Activated CD4-positive, alpha-beta T cell treated with anti-CD3 and anti-CD28 coated beads, Interleukin-2, amount 10 ng/mL, durations not matched to agents 7 days and 5 days (primary cell): ENCODE measurements around the gene SFXN5. TPM values are rescaled to one million over a fixed set of nuclear protein-coding genes. Genes with fewer than 3 reads are reported as not detected.

ENCODE experiments used
- CTCF ChIA-PET: fragments of 350-600 bp; sonication (Branson Sonifier 250); formaldehyde crosslinking; loops from one replicate; lab custom pipeline; 2021; ENCODE audit warnings: antibody characterized with exemption; lab: Charles Lee
- POLR2A ChIA-PET: fragments of 350-600 bp; sonication (Branson Sonifier 250); formaldehyde crosslinking; loops from one replicate; lab custom pipeline; 2021; ENCODE audit warnings: antibody characterized with exemption; lab: Charles Lee
- DNase-seq: peaks from one replicate; pipeline ENCODE4 v3.0.0-alpha.2; 2020
- H3K27ac Mint-ChIP-seq: one replicate; pipeline ENCODE4 v1.8.0; 2021; ENCODE audit warnings: mild to moderate bottlenecking, moderate library complexity, mixed read lengths
- H3K27me3 Mint-ChIP-seq: one replicate; pipeline ENCODE4 v1.8.0; 2021; ENCODE audit warnings: mixed read lengths
- H3K36me3 Mint-ChIP-seq: one replicate; pipeline ENCODE4 v1.8.0; 2021; ENCODE audit warnings: low read depth, mixed read lengths
- H3K4me1 Mint-ChIP-seq: one replicate; pipeline ENCODE4 v1.8.0; 2021; ENCODE audit warnings: mixed read lengths
- H3K4me3 Mint-ChIP-seq: one replicate; pipeline ENCODE4 v1.8.0; 2021; ENCODE audit warnings: mild to moderate bottlenecking, moderate library complexity, mixed read lengths
- H3K9me3 Mint-ChIP-seq: one replicate; pipeline ENCODE4 v1.8.0; 2021; ENCODE audit warnings: mixed read lengths
- total RNA-seq, 2 experiments: library from RNA; stranded (reverse); gene quantifications; one replicate each; pipeline ENCODE4 v1.2.3, GENCODE V29; 2021

Gene SFXN5
- total RNA-seq, 2 experiments from 2014 or later: 7.0 to 10.0 TPM

- no peaks in the 10 kb centered on the region for H3K36me3 Mint-ChIP-seq
- H3K27ac Mint-ChIP-seq: no peak overlapping the region
- no peak overlapping the region for H3K4me3 Mint-ChIP-seq
- no peaks in the 10 kb centered on the region for H3K9me3 Mint-ChIP-seq
- CTCF ChIA-PET: interaction anchor here (0.5 to 1.2 kb wide), 3 partner anchors 132 to 183 kb away, joined by 3 to 4 read pairs (median 4); no protein-coding TSS in a partner anchor
- POLR2A ChIA-PET: no interaction called here
- H3K4me1 Mint-ChIP-seq: no peaks in the 10 kb centered on the region
- H3K27me3 Mint-ChIP-seq: no peaks in the 10 kb centered on the region
- no peak for DNase-seq
Observed at GRCh38 chr2:72994991-72995380, 76.5 kb downstream of the SFXN5 start.

- Mint-ChIP-seq H3K9me3 (no peaks in the 10 kb centered on the region), H3K4me1 (no peaks in the 10 kb centered on the region), H3K27ac (no peak overlapping the region), H3K27me3 (no peaks in the 10 kb centered on the region), H3K4me3 (no peak overlapping the region), H3K36me3 (no peaks in the 10 kb centered on the region)
- DNase-seq: no peak
- POLR2A ChIA-PET: no interaction called here
- CTCF ChIA-PET: interaction anchor here (0.5 to 1.2 kb wide), 3 partner anchors 12 to 183 kb away, joined by 4 read pairs; no protein-coding TSS in a partner anchor
Observed at GRCh38 chr2:72994282-72994990, 77.1 kb downstream of the SFXN5 start.

GRCh38 chr2:72993933-72994280, 77.6 kb downstream of the SFXN5 start:
- H3K4me3 Mint-ChIP-seq: no peak overlapping the region
- no peaks in the 10 kb centered on the region for H3K9me3 Mint-ChIP-seq
- H3K4me1 Mint-ChIP-seq: no peaks in the 10 kb centered on the region
- DNase-seq: no peak
- H3K36me3 Mint-ChIP-seq: no peaks in the 10 kb centered on the region
- no peak overlapping the region for H3K27ac Mint-ChIP-seq
- no peaks in the 10 kb centered on the region for H3K27me3 Mint-ChIP-seq
- ChIA-PET CTCF (interaction anchor here (1.1 to 1.2 kb wide), 2 partner anchors 12 to 184 kb away, joined by 4 read pairs; no protein-coding TSS in a partner anchor), POLR2A (no interaction called here)

GRCh38 chr2:72993147-72993932, 78.2 kb downstream of the SFXN5 start:
- H3K27me3 Mint-ChIP-seq: no peaks in the 10 kb centered on the region
- no peaks in the 10 kb centered on the region for H3K9me3 Mint-ChIP-seq
- H3K4me3 Mint-ChIP-seq: no peak overlapping the region
- no peaks in the 10 kb centered on the region for H3K36me3 Mint-ChIP-seq
- DNase-seq: peak; percentile 59
- POLR2A ChIA-PET: no interaction called here
- H3K4me1 Mint-ChIP-seq: no peaks in the 10 kb centered on the region
- H3K27ac Mint-ChIP-seq: no peak overlapping the region
- CTCF ChIA-PET: interaction anchor here (1.1 to 1.2 kb wide), 2 partner anchors 13 to 184 kb away, joined by 4 read pairs; no protein-coding TSS in a partner anchor

GRCh38 chr2:72992734-72993102, 78.8 kb downstream of the SFXN5 start:
- ChIA-PET POLR2A (no interaction called here), CTCF (interaction anchor here (0.7 to 1.5 kb wide), 2 partner anchors 184 to 325 kb away, joined by 3 to 12 read pairs; no protein-coding TSS in a partner anchor)
- Mint-ChIP-seq H3K9me3 (no peaks in the 10 kb centered on the region), H3K36me3 (no peaks in the 10 kb centered on the region), H3K27ac (no peak overlapping the region), H3K27me3 (no peaks in the 10 kb centered on the region), H3K4me1 (no peaks in the 10 kb centered on the region), H3K4me3 (no peak overlapping the region)
- no peak for DNase-seq

GRCh38 chr2:72991980-72992733, 79.4 kb downstream of the SFXN5 start:
- Mint-ChIP-seq H3K4me1 (no peaks in the 10 kb centered on the region), H3K27ac (no peak overlapping the region), H3K36me3 (no peaks in the 10 kb centered on the region), H3K4me3 (no peak overlapping the region), H3K9me3 (no peaks in the 10 kb centered on the region), H3K27me3 (no peaks in the 10 kb centered on the region)
- POLR2A ChIA-PET: no interaction called here
- no peak for DNase-seq
- CTCF ChIA-PET: interaction anchor here (0.7 to 1.8 kb wide), 5 partner anchors 34 to 324 kb away, joined by 3 to 12 read pairs (median 3); no protein-coding TSS in a partner anchor

GRCh38 chr2:72991439-72991725, 80.1 kb downstream of the SFXN5 start:
- H3K4me3 Mint-ChIP-seq: no peak overlapping the region
- H3K27me3 Mint-ChIP-seq: no peaks in the 10 kb centered on the region
- no peaks in the 10 kb centered on the region for H3K36me3 Mint-ChIP-seq
- CTCF ChIA-PET: interaction anchor here (0.7 to 1.8 kb wide), 4 partner anchors 34 to 186 kb away, joined by 3 to 12 read pairs (median 4); no protein-coding TSS in a partner anchor
- DNase-seq: no peak
- H3K9me3 Mint-ChIP-seq: no peaks in the 10 kb centered on the region
- POLR2A ChIA-PET: no interaction called here
- H3K27ac Mint-ChIP-seq: no peak overlapping the region
- H3K4me1 Mint-ChIP-seq: no peaks in the 10 kb centered on the region

- Mint-ChIP-seq H3K9me3 (no peaks in the 10 kb centered on the region), H3K36me3 (no peaks in the 10 kb centered on the region), H3K27me3 (no peaks in the 10 kb centered on the region), H3K4me3 (no peak overlapping the region), H3K27ac (no peak overlapping the region), H3K4me1 (no peaks in the 10 kb centered on the region)
- CTCF ChIA-PET: interaction anchor here (0.7 to 1.8 kb wide), 5 partner anchors 33 to 186 kb away, joined by 3 to 12 read pairs (median 3); no protein-coding TSS in a partner anchor
- POLR2A ChIA-PET: no interaction called here
- DNase-seq: no peak
Observed at GRCh38 chr2:72990695-72991438, 80.6 kb downstream of the SFXN5 start.

- Mint-ChIP-seq H3K36me3 (no peaks in the 10 kb centered on the region), H3K9me3 (no peaks in the 10 kb centered on the region), H3K27ac (no peak overlapping the region), H3K27me3 (no peaks in the 10 kb centered on the region), H3K4me3 (no peak overlapping the region), H3K4me1 (no peaks in the 10 kb centered on the region)
- ChIA-PET POLR2A (no interaction called here), CTCF (interaction anchor here (1.0 kb wide), 1 partner anchor 187 kb away, joined by 3 read pairs; no protein-coding TSS in a partner anchor)
- no peak for DNase-seq
Observed at GRCh38 chr2:72989770-72990556, 81.5 kb downstream of the SFXN5 start.

GRCh38 chr2:72988726-72989273, 82.7 kb downstream of the SFXN5 start:
- no peak overlapping the region for H3K27ac Mint-ChIP-seq
- no peak for DNase-seq
- no peaks in the 10 kb centered on the region for H3K9me3 Mint-ChIP-seq
- no peaks in the 10 kb centered on the region for H3K4me1 Mint-ChIP-seq
- no peak overlapping the region for H3K4me3 Mint-ChIP-seq
- CTCF ChIA-PET: interaction anchor here (0.6 kb wide), 1 partner anchor 29 kb away, joined by 3 read pairs; no protein-coding TSS in a partner anchor
- POLR2A ChIA-PET: no interaction called here
- H3K27me3 Mint-ChIP-seq: no peaks in the 10 kb centered on the region
- H3K36me3 Mint-ChIP-seq: no peaks in the 10 kb centered on the region

- no peak for DNase-seq
- H3K9me3 Mint-ChIP-seq: no peaks in the 10 kb centered on the region
- CTCF ChIA-PET: interaction anchor here (2.5 kb wide), 1 partner anchor 9 kb away, joined by 10 read pairs; no protein-coding TSS in a partner anchor
Observed at GRCh38 chr2:72988041-72988440, 83.5 kb downstream of the SFXN5 start.

More at GRCh38 chr2:72988041-72988440, 83.5 kb downstream of the SFXN5 start:
- Mint-ChIP-seq H3K36me3 (no peaks in the 10 kb centered on the region), H3K4me1 (no peaks in the 10 kb centered on the region), H3K4me3 (no peak overlapping the region), H3K27me3 (no peaks in the 10 kb centered on the region), H3K27ac (no peak overlapping the region)
- POLR2A ChIA-PET: no interaction called here
